Epithelial cell of esophagus (primary cell): Measurements from ENCODE around the gene DNAH8.

ENCODE experiments used
- DNase-seq: peaks from one replicate; pipeline ENCODE4 v3.0.0; 2010; ENCODE audit warnings: low read depth
- H3K4me3 ChIP-seq: 2 replicates; pipeline ENCODE4 v1.5.1; 2011; ENCODE audit warnings: mild to moderate bottlenecking, low read length, control low read depth
- CTCF ChIP-seq: IDR thresholded peaks from 2 replicates; pipeline ENCODE4 v1.5.1; 2011; ENCODE audit warnings: low read depth, mild to moderate bottlenecking, low read length, control low read depth, inconsistent platforms; ENCODE audit not compliant: insufficient read depth; ENCODE audit errors: missing control alignments

The DNAH8 gene

GRCh38 chr6:39079197-39080125 is 364.4 kb downstream of the DNAH8 start:
- TF ChIP-seq CTCF: no peak
- H3K4me3 ChIP-seq: no peak overlapping the region
- DNase-seq: no peak
